Measurements from ENCODE around the gene ACACA.

The ACACA gene

GRCh38 chr17:37131669-37132611 is 274.7 kb downstream of the ACACA start:
- H3K4me3 ChIP-seq (ENCODE audit: low read depth, low read length): no peak overlapping the region
- TF ChIP-seq, protein P1, sequence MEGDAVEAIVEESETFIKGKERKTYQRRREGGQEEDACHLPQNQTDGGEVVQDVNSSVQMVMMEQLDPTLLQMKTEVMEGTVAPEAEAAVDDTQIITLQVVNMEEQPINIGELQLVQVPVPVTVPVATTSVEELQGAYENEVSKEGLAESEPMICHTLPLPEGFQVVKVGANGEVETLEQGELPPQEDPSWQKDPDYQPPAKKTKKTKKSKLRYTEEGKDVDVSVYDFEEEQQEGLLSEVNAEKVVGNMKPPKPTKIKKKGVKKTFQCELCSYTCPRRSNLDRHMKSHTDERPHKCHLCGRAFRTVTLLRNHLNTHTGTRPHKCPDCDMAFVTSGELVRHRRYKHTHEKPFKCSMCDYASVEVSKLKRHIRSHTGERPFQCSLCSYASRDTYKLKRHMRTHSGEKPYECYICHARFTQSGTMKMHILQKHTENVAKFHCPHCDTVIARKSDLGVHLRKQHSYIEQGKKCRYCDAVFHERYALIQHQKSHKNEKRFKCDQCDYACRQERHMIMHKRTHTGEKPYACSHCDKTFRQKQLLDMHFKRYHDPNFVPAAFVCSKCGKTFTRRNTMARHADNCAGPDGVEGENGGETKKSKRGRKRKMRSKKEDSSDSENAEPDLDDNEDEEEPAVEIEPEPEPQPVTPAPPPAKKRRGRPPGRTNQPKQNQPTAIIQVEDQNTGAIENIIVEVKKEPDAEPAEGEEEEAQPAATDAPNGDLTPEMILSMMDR (IDR thresholded peaks at IDR 0.05; ENCODE audit: insufficient read depth, low read depth, low read length, missing control alignments): no peak
- no peak for DNase-seq (ENCODE audit: low read depth)

- TF ChIP-seq, protein P1 (IDR thresholded peaks at IDR 0.05; ENCODE audit: insufficient read depth, low read depth, low read length, missing control alignments): no peak
- no peak overlapping the region for H3K4me3 ChIP-seq (ENCODE audit: low read depth, low read length)
- DNase-seq (ENCODE audit: low read depth): no peak
Measured at GRCh38 chr17:37130984-37131446, 275.6 kb downstream of the ACACA start.

- no peak overlapping the region for H3K4me3 ChIP-seq (ENCODE audit: low read depth, low read length)
- TF ChIP-seq, protein P1 (IDR thresholded peaks at IDR 0.05; ENCODE audit: insufficient read depth, low read depth, low read length, missing control alignments): no peak
- no peak for DNase-seq (ENCODE audit: low read depth)
Measured at GRCh38 chr17:37124821-37125173, 281.8 kb downstream of the ACACA start.

DNA sequence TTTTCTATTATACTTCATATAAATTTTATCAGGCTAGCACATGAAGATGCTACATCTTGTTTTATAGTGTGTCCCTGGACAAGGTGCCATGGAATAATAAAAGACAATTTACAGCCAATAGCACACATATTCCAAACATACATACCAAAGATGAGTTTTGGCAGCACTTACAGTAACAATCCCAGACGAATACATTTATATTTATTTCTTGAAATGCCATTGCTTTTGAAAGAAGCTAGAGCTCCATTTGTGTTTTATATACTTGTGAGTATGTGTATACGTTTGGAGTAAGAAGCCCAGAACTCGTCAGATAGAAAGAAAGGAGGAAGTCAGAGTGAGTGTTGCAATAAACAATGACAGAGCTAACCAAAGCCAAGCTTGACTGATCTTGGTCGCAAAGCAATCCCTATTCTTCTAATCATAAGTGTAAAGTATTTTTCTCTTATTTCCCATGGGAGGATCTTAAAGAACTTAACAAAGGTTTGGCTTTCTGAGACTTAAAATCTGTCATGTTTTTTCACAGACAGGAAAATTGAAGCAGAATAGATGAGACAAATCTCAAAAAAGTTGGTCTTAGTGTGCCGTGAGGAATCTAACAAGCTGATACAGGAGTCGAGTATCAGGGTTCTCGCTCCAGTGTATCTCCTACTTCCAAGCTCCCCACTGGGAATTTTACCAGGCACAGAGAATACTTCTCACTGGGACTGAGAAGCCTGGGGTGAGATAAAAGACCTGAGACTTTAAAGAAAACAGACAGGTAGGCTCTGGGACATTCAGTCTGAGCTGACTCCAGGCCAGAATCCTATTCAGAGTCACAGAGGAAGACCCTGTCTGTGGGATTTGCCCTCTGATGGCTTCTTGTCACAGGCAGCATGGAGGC is 282.5 kb downstream of the ACACA start:
- no peak for DNase-seq (ENCODE audit: low read depth)
- TF ChIP-seq, protein P1 (IDR thresholded peaks at IDR 0.05; ENCODE audit: insufficient read depth, low read depth, low read length, missing control alignments): no peak

GRCh38 chr17:37123386-37123785 is 283.2 kb downstream of the ACACA start:
- DNase-seq (ENCODE audit: low read depth): no peak
- H3K4me3 ChIP-seq (ENCODE audit: low read depth, low read length): no peak overlapping the region
- TF ChIP-seq, protein P1 (IDR thresholded peaks at IDR 0.05; ENCODE audit: insufficient read depth, low read depth, low read length, missing control alignments): no peak

More for the DNA sequence above, 282.5 kb downstream of the ACACA start:
- H3K4me3 ChIP-seq (ENCODE audit: low read depth, low read length): no peak overlapping the region

GRCh38 chr17:37121616-37122015 is 285.0 kb downstream of the ACACA start:
- no peak overlapping the region for H3K4me3 ChIP-seq (ENCODE audit: low read depth, low read length)
- no peak for DNase-seq (ENCODE audit: low read depth)
- TF ChIP-seq, protein P1 (IDR thresholded peaks at IDR 0.05; ENCODE audit: insufficient read depth, low read depth, low read length, missing control alignments): no peak
